ENCODE data around the gene ME3. TPM values are rescaled to one million over a fixed set of nuclear protein-coding genes. Genes with fewer than 3 reads are reported as not detected.

Gene ME3
- total RNA-seq: 1 to 10 TPM; 1.3 to 1.6 TPM

DNA sequence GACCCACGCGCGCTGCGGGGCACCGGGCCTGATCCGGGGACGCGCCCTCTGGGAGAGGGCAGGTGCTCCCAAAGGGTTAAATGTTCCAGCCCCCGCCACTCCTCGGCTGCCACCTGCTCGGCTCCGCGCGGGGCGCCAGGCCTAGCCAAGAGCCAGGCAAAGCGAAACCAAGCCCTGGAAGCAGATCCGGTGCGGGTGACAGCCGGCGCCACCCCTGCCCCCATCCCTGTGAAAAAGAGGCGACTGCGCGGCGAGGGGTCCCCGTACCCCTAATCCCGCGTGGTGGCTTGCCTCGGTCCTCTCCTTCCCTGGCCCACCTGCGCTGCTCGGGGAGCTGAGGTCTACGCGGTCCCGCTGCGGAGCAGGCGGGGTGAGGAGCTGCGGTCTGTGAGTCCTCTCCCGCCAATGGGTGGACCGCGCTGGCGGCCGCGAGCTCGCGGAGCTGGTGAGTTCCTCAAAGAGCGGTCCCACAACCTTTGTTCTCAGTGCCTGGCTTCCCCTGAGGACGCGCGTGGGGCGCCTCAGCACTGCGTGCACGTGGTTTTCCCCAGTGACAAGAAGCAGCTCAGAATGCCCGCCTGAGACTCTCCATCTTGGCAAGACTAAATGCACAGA lies at the start of gene ME3:
Gene ME3 (minus strand): TSS at position 610 of the 615 bp plus-strand sequence.

Other genes starting within 250 kb of the ME3 start
- 1 to 10 TPM in 1 of 2 experiments, under 1 TPM in 1; 0.35 to 1.1 TPM for gene PRSS23, start 127.9 kb upstream of the ME3 start, total RNA-seq